Activated CD4-positive, alpha-beta T cell treated with anti-CD3 and anti-CD28 coated beads for 4 hours (primary cell): ENCODE data around the gene MYL10.
"Not testable (repeated sequence)": the region's sequence is repeated elsewhere in the genome, so short reads cannot be mapped to it uniquely, and the experiment has no call there.

Experiments
- DNase-seq, 2 donors: peaks; one replicate each; pipeline ENCODE4 v3.0.0-alpha.2; 2020

Gene MYL10

DNA sequence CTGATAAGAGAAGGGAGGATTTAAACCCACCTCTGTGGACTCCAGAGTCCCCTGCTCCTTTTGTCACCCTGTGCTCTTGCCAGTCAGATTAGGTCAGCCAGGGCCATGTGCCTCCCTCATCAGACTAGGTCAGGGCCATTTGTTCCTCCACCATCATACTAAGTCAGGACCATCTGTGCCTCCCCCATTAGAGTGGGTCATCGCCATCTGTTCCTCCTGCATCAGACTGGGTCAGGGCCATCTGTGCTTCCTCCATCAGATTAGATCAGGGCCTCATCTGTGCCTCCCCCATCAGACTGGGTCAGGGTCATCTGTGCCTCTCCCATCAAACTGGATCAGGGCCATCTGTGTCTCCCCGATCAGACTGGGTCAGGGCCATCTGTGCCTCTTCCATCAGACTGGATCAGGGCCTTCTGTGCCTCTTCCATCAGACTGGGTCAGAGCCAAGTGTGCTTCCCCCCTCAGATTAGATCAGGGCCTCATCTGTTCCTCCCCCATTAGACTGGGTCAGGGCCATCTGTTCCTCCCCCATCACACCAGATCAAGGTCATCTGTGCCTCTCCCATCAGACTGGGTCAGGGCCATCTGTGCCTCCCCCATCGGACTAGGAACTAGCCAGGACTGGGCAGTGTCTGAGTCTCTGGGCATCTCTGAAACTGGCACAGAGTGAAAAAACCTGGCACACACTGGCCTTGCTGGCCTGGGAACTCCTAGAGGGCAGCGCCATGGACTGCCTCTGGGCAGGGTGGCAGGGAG is 11.5 kb downstream of the MYL10 start:
- no peak for DNase-seq

DNA sequence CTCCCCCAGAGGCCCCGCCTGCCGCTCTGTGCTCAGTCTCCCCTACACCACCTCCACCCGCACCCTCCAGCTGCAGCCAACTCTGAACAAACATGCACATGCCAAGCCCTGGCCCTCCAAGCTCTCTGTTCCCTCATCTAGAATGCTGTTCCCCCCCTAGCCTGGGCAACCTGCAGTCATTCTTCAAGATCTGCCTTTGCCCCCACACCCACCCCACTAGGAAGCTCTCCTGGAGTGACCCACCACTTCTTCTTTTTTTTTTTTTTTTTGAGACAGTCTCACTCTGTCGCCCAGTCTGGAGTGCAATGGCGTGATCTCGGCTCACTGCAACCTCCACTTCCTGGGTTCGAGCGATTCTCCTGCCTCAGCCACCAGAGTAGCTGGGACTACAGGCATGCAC is 13.7 kb downstream of the MYL10 start:
- DNase-seq = no peak

DNA sequence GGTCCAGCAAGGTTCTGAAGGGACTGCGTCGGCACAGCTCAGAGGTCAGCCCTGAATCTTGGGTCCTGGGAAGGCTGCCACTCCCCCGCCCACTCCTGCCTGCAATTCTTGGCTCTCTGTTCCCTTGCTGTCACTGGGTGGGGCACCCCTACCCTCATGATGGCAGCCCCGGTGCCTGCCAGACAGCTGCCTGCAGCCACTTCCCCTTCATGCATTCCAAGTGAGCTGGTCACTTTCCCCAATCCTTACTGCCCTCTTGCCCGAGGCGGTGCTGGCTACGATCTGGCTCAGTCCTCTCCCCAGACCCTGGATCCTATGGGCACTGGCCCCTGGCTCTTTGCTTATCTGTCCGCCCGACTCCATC is 14.2 kb downstream of the MYL10 start:
- no peak for DNase-seq

DNA sequence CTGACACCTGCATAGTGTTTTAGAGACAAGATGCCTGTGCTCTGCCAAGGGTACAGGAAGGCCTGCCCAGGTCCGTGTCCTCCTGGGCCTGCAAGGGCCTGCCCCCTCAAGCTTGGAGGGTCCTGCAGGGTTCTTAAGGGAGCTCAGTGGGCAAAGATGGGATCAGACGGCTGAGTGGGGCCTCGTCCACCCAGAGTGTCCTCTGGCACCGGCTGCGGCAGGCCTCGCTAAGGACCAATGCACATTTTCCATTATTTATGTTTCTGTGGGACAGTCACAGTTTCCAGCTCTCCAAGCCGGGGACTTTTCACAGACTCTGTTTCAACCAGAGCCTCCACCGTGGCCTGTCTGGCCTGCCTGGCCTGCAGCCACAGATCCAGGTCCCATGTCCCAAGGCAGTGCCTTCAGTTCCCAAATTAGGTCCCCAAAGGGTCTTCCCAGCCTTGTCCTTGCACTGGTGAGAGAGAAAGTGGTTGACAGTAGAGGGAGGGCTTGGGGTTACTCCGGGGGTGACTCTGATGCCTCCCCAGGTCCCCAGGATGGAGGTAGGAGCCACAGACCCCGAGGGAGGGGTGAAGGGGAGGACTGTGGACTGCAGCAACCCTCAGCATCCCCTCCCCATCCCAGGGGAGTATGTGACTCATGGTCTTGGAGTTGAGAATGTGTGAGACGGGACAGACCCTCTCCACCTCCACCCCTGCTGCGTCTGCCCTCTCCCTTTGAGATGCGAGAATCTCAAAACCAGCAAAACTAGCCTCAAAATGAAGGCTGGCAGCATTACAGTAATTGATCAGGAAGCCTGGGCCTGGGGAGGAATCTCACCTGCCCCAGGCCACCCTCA is 14.8 kb downstream of the MYL10 start:
- no peak for DNase-seq

DNA sequence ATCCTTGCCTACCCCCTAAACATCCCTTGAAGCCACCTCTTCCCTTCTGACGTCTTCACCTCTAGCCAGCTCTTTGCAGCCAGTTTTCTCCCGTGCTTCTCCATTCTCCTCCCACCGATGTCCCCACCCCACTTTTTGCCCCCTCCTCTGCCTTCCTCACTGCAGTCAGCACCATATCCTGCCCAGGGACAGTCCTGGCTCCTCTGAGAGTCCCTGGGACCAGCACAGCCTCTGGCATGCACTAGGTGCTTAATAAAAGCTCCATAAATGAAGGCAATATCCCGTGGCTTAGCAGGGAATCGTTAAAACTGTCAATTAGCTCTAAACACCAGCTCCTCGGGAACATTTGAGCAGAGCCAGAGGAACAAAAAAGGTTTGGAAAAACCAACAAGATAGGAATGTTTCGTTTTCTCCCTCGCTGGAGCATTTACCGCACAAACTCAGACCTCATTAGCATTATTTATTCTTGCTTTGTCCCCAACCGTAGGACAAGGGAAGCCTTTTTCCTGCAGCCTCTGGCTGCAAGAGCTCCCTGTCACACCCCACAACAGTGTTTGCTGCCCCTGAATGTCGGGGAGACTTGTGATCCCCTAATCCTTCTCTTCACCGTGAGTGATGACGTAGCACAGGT is 16.1 kb downstream of the MYL10 start:
- DNase-seq = no peak

DNA sequence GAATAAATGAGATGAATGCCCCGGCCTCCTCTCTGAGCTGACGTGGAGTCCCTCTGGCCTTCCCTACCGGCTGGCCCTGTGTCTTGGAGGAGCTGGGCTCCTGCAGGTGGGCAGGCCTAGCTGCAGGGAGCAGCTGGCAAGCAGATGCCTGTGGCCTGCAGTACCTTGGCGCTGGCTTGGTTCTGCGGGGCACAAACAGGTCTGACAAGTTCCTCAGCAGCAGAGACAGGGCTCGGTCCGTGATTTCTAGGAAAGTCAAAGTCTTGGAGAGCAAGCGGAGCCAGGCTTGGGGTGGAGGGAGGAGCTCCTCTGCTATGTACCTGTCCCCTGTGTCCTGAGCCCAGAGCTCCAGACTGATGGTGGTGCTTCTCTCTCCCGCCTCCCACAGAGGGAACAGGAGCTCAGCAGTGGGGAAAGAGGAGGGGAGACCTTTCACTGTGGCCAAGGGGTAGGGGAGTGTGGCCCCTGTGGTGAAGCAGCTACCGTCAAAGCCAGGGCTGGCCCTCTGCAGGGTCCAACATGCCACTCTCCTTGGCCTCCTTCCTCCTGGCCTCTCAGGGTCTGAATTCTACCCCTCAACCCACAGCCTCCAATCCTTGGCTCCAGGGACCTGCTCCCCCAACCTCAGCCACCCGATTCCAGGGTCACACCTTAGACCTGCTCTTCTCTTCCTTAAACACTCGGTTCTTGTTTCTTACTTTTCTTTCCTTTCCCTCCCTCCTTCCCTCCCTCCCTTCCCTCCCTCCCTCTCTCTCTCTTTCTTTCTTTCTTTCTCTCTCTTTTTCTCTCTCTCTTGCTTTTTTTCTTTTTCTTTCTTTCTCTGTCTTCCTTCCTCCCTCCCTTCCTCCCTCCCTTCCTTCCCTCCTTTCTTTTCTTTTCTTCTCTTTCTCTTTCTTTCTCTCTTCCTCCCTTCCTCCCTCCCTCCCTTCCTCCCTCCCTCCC is 20.1 kb downstream of the MYL10 start:
- DNase-seq = no peak

DNA sequence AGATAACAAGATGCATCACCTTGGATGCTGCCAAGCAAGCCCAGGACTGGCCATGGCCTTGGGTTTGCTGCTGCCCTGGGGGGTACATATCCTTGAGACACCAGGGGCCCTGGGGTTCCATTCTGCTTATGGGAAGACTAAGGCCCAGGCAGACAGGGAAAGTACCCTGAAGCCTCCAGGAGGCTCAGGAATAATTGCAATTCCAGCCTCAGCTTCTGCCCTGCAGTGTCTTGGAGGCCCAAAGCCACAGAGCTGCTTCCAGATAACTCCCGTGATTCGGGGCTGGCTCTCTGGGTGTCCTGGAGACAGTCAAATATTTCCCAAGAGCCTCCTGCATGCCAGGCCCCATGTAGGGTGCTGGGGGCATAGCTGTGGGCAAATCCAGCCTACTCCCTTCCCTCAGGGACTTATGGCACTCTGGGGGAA is 22.6 kb downstream of the MYL10 start:
- no peak for DNase-seq

DNA sequence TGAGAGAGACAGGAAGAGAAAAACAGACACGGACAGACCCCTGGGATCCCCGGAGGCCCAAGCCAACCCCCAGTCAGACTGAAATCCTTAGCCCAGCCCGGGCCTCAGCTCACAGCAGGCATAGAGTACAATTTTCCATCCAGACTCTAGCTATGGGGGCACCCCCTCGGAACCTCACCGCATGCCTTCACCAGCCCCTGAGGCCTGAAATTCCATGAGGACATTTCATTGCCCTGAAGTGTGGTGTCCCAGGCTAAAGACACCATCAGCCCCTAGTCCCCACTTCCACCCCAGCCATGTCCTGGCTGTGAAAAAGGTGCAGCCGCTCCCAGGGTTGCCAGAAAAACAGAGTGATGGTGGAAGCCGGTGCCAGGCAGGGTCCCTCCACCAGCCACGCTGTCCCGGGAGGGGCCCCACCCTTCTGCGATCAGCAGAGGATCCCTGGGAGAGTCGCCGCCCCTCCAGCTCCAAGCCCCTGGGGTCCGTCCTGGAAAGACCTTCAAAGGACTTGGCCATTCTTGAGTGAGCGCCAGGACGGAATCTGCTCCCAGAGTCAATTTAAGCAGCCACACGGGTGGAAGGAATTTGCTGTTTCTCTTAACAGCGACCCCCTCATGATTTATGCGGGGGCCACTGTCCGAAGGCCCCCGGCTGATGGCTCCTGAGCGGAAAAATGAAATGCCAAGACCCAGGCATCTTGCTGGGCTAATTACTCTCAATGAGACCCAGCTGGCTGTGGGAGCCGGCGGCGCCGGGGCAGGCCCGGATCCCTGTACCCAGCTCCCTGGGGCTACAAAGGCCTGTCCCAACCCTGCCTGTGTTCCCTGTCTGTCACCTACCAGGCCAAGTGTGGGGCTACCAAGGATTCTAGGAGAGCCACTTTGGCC is 23.2 kb downstream of the MYL10 start:
- no peak for DNase-seq

DNA sequence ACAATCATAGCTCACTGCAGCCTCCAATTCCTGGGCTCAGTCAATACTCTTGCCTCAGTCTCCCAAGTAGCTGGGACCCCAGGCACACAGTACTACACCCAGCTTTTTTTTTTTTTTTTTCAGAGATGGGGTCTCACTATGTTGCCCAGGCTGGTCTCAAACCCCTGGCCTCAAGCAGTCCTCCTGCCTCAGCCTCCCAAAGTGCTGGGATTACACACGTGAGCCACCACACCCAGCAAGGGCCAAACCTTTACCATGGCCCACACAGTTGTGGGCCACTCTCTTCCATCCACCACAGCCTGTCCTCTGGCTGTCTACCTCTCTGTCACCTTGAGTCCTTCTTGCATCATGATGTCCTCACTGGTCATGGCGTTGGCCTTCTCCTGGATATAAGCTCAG is 24.2 kb downstream of the MYL10 start:
- DNase-seq = not testable (repeated sequence)

DNA sequence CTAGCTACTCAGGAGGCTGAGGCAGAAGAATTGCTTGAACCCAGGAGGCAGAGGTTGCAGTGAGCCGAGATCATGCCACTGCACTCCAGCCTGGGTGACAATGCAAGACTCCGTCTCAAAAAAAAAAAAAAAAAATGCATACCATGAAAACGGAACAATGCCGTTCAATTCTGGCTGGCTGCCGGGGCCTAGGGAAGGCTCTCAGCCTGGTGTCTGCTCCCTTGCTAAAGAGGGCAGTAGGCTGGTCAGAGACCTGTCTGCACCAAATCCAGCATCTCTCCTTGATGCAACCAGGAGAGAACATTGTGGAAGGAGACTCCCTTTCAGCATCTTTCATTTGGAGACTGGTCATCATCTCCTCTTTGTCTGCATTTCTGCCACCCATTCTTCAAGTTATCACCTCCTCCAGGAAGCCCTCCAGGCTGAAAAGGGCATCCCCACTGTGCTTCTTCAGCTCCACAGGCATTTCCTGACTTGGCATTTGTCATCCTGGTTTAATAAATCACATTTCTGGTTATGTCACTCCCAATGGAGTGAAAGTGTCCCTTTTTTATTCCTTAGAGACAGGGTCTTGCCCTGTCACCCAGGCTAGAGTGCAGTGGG is 24.7 kb downstream of the MYL10 start:
- no peak for DNase-seq

DNA sequence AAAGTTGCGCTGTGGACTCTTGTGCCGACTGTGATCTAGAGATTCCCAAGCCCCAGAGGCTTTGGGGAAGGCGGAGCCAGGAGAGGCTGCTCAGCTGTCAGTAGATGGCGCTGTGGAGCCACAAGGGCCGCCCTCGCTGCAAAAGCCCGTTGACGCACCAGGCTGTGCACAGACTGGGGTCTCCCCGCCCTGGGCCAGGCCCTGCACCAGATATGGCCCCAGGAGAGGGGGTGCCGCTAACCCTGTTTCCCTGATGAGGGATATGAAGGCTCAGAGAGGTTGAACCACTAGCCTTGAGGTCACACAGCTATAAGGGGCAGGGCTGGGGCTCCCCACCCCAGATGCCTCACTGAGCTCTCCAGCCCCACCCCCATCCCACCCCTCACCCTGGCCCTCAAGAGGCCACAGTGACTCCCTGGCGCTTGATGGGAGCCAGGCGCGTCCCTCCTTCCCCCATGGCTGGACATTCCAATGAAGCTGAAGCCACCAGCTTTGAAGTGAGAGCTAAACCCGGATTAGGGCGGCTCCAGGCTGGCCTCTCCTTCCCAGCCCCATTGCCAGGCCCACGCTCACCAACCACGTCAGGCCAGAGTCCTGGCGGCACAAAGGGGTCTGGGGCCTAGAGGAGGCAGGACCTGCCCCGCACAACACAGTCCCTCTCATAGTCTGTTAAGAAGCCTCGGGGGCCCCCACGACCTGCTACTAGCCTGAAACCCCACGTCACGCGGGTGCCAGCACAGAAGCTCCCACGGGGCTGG is 26.4 kb downstream of the MYL10 start:
- DNase-seq = peak; percentile 53 to 65

DNA sequence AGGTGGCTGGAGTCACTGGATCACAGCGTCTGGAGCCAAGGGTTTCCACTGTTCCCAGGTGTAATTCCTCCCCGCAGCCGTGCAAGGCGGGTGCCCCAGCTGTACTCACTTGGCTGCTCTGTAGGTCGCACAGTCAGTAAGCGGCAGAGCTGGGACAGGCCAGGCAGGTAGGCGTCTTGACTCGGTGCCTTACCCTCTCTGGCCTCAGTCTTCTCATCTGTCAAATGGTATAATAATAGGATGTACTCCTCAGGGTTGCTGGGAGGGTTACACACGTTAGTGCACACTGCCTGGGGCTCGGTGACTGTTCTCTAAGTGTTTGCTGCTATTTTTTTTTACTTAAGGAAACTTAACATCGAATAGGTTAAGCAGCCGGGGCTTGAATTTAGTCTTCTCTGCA is 27.0 kb downstream of the MYL10 start:
- DNase-seq = no peak

DNA sequence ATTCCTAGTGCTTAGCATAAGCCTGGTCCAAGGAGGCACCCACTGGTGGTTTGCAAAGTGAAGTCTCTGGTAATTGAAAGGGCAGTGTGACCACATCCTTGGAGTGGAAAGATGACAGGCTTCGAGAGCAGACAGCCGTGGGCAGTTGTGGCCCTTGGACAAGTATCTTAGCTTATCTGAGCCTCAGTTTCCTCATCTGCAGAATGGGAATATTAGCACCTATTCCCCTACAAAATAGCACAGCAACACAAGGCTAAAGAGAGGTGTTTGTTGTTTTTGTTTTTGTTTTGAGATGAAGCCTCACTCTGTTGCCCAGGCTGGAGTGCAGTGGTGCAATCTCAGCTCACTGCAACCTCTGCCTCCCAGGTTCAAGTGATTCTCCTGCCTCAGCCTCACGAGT is 29.3 kb downstream of the MYL10 start:
- no peak for DNase-seq

DNA sequence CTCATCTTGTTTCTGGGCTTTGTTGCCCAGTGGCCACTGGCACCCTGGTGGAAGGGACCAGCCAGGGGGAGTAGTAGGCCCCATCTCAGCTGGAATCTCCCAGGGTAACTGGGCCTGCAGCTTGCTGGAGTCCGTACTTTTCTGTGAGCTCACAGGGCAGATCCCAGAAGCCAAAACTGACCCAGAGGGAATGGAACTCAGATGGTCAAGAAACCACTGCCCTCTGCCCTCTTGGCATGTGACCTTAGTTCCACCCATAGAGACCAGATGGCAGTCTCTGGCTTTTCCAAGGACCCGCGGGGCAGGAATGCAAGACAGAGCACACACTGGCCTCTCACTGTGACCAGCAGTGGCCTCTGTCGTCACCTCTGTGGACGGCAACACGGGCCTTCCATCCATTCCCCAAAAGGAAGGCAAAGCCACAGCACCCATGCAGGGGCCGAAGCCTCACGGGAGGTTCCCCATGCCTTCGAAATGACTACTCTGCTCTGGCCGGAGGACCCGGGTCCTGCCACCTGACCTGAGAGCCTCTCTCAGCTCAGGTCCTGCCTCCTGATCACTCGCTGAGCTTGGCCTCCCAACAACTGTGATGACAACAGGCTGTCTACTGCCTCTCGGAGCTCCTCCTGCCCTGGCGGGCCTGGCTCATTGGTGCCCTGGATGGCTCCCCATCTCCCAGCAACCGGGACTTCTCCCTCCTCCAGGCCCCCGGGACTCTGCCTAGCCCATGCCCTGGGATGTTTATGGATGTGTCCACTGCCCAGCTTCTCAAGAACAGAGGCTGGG is 29.9 kb downstream of the MYL10 start:
- no peak for DNase-seq

DNA sequence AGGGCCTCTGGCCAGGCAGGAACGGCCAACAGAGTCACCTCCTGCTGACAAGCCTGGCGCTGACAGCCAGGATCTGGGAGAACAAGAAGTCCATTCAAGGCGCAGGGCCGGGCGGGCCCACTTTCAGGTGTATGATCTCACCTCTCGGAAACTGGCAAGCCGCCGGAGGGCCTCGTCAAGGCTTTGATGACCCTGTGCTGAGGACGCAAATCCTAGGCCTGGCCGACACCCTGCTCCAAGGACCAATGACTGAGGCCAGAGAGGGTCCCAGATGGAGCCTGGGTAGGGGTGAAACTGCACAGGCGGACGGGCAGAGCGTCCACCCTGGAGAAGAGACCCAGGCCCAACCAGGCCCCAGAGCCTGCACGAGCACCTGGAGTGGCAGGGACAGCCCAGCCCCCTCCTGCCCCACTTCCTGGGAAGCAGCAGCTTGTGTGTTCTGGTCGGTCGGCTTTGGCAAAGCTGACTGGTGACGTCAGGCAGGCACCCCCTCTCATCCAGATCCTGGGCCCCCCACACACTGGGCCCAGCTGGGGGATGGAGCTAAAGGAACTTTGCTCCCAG is 30.6 kb downstream of the MYL10 start:
- no peak for DNase-seq

DNA sequence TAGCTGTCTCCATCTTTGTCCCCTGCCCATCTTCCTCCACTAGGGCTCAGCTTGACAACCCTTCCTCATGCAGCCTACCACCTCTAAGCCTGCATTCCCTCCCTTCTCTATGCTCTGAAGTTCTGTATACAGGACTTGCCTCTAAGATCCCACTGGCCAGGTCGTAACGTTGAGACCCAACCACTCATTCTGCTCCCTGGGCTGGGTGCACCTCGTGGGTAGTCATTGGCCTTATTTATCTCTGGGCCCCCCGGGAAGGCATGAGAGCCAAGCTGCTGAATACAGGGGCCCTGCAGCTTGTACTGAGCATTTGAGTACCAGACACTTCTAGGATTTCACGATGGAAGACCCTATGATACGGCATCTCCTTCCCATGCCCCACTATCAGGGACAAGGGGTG is 31.2 kb downstream of the MYL10 start:
- DNase-seq = no peak

DNA sequence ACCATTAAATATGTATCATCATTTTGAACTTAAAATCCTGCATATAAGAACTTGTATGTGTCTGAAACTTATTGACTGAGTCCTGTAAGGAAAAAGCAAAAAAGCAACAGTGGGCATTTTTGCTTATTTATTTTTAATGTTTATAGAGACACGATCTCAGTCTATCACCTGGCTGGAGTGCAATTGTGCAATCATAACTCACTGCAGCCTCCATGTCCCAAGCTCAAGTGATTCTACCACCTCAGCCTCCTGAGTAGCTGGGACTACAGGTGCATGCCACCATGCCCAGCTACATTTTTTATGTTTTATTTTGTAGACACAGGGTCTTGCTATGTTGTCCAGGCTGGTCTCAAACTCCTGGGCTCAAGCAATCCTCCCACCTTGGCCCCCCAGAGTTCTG is 32.2 kb downstream of the MYL10 start:
- DNase-seq = no peak

DNA sequence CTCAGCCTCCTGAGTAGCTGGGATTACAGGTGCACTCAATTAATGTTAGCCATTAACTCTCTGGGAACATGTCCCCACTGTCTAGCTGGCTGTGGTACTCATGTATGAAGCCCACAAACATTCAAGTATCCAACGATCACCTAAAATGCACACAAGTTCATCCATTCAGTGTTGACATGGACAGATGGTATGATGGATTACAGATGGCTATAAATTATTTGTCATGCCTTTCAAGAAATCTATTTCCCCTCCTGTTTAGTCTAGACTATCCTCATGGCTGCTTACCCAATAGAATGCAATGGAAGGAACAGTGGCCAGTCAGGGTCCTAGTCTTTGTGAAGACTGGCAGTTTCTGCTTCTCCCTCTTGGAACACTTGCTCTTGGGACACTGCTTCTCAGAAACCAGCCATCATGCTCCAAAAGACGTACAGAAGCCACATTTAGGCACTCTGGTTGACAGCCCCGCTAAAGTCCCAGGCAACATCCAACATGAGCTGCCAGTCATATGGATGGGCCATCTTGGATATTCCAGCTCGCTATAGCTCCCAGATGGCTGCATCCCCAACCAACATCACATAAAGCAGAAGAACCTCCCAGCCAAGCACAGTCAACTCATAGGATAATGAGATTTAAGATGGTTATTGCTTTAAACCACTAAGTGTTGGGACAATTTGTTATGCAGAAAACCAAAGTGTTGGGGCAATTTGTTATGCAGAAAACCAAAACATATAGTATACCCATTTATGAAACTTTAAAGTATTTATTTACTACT is 33.1 kb downstream of the MYL10 start:
- DNase-seq = no peak

DNA sequence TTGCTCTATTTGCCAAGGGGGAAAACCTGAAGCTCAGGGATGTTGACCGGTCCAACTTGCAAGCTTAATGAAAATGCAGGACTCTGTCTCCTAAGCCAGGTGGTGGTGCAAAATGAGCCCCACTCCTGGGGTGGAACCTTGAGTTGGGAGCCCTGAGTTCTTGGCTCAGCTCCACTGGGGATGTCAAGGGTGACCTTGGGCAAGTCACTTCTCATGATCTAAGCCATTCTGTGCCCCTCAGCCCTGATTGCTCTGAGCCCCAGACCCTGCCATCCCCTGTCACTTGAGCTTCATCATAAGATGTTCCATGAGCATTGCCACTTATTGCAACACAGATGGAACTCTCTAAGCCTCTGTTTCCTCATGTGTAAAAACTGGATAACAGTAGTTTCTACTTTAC is 33.9 kb downstream of the MYL10 start:
- DNase-seq = no peak
